H1 (cell line): ENCODE data around the gene KLHL5. TPM values are rescaled to one million over a fixed set of nuclear protein-coding genes. Genes with fewer than 3 reads are reported as not detected.

Experiments used
- CTCF ChIA-PET: fragments of 300-600 bp; sonication (Branson Sonifier 250); formaldehyde crosslinking; loops from one replicate; lab custom pipeline; 2021; ENCODE audit not compliant: partially characterized antibody; lab: Charles Lee
- POLR2A ChIA-PET: fragments of 300-600 bp; sonication (Branson Sonifier 250); formaldehyde crosslinking; loops from one replicate; lab custom pipeline; 2021; ENCODE audit warnings: inconsistent platforms; ENCODE audit not compliant: partially characterized antibody; lab: Charles Lee
- DNase-seq, 2 experiments: peaks; one replicate each; pipeline versions ENCODE4 v3.0.0 to v3.0.0-alpha.2; 2010 to 2022; ENCODE audit warnings: low spot score in 2 of 2, low read depth in 1 of 2, mixed read lengths in 1 of 2
- FAIRE-seq: peaks from 2 replicates; lab custom pipeline; 2011; peaks lifted over from hg19 to GRCh38; lab: Jason Lieb, UNC
- H2AFZ ChIP-seq: 2 replicates; pipeline ENCODE4 v1.8.1; 2012; ENCODE audit warnings: low read length, inconsistent platforms
- H2AK5ac ChIP-seq: 2 replicates; pipeline ENCODE4 v1.6.1; 2013; ENCODE audit warnings: low read depth, low read length
- H2BK120ac ChIP-seq: replicated peaks from 2 replicates; pipeline ENCODE3; 2013; ENCODE audit warnings: low read depth, low read length, inconsistent platforms
- H2BK12ac ChIP-seq: 2 replicates; pipeline ENCODE4 v1.6.1; 2013; ENCODE audit warnings: low read depth, low read length
- H2BK15ac ChIP-seq: 2 replicates; pipeline ENCODE4 v1.6.1; 2013; ENCODE audit warnings: low read length
- H2BK20ac ChIP-seq: 2 replicates; pipeline ENCODE4 v1.6.1; 2013; ENCODE audit warnings: low read length
- H2BK5ac ChIP-seq: 2 replicates; pipeline ENCODE4 v1.6.1; 2013; ENCODE audit warnings: low read depth, low read length
- H3K14ac ChIP-seq: 2 replicates; pipeline ENCODE4 v1.6.1; 2013; ENCODE audit warnings: inconsistent platforms; ENCODE audit not compliant: insufficient read length
- H3K18ac ChIP-seq: 2 replicates; pipeline ENCODE4 v1.6.1; 2013; ENCODE audit warnings: low read length; ENCODE audit errors: extremely low read depth
- H3K23ac ChIP-seq: 2 replicates; pipeline ENCODE4 v1.6.1; 2013; ENCODE audit warnings: inconsistent platforms; ENCODE audit not compliant: insufficient read length
- H3K23me2 ChIP-seq: 2 replicates; pipeline ENCODE4 v1.6.1; 2013; ENCODE audit warnings: low read depth, low read length
- H3K27ac ChIP-seq: 2 replicates; pipeline ENCODE4 v1.6.1; 2011; ENCODE audit warnings: low read depth, low read length, inconsistent platforms
- H3K27me3 ChIP-seq, 4 experiments: replicated peaks in 1 of 4; 1 replicate in 1 of 4; 2 replicates in 3 of 4; pipeline versions ENCODE4 v1.6.1 to v1.8.1; 2011 to 2013; ENCODE audit warnings: low read length in 3 of 4, mild to moderate bottlenecking in 3 of 4, inconsistent platforms in 2 of 4, mixed read lengths in 2 of 4, moderate library complexity in 1 of 4; ENCODE audit not compliant: control insufficient read depth in 3 of 4, insufficient read depth in 3 of 4; ENCODE audit errors: extremely low read depth in 1 of 4
- H3K36me3 ChIP-seq, 4 experiments: 2 replicates each; pipeline versions ENCODE4 v1.6.1 to v1.8.1; 2011 to 2013; ENCODE audit warnings: mild to moderate bottlenecking in 4 of 4, low read length in 3 of 4, moderate library complexity in 2 of 4, control low read depth in 1 of 4, inconsistent platforms in 1 of 4; ENCODE audit not compliant: insufficient read depth in 4 of 4, control insufficient read depth in 2 of 4
- H3K4ac ChIP-seq: replicated peaks from 2 replicates; pipeline ENCODE3; 2013; ENCODE audit warnings: low read length, low read depth, mixed read lengths, inconsistent platforms; ENCODE audit not compliant: insufficient read length
- H3K4me1 ChIP-seq, 4 experiments: replicated peaks in 1 of 4; 1 replicate in 1 of 4; 2 replicates in 3 of 4; pipeline versions ENCODE4 v1.6.1 to v1.8.1; 2011 to 2013; ENCODE audit warnings: low read length in 3 of 4, inconsistent platforms in 2 of 4, mixed read lengths in 1 of 4; ENCODE audit not compliant: insufficient read depth in 4 of 4, control insufficient read depth in 3 of 4
- H3K4me2 ChIP-seq, 2 experiments: 2 replicates each; pipeline versions ENCODE4 v1.6.1 to v1.8.1; 2011 to 2013; ENCODE audit warnings: low read depth in 2 of 2, low read length in 2 of 2, control low read depth in 1 of 2, inconsistent platforms in 1 of 2, mild to moderate bottlenecking in 1 of 2; ENCODE audit not compliant: insufficient read depth in 1 of 2
- H3K4me3 ChIP-seq, 4 experiments: fragments of 200-600, 300-600 bp in 1 of 4; sonication (generic), shearing (Covaris generic), sonication (Bioruptor Twin) in 1 of 4; 2 replicates each; pipeline versions ENCODE4 v1.5.1 to v1.8.1; 2011 to 2016; ENCODE audit warnings: low read length in 4 of 4, low read depth in 3 of 4, control low read depth in 2 of 4, inconsistent platforms in 2 of 4, mild to moderate bottlenecking in 2 of 4, mixed read lengths in 1 of 4, moderate library complexity in 1 of 4; ENCODE audit not compliant: insufficient read depth in 2 of 4; ENCODE audit errors: extremely low read depth in 1 of 4
- H3K56ac ChIP-seq: replicated peaks from 2 replicates; pipeline ENCODE3; 2013; ENCODE audit warnings: low read depth, mild to moderate bottlenecking, mixed read lengths, low read length, inconsistent platforms; ENCODE audit not compliant: insufficient read length
- H3K79me1 ChIP-seq: 2 replicates; pipeline ENCODE4 v1.6.1; 2013; ENCODE audit warnings: low read depth, low read length, control low read depth
- H3K79me2 ChIP-seq, 2 experiments: 2 replicates each; pipeline versions ENCODE4 v1.6.1 to v1.8.1; 2012 to 2013; ENCODE audit warnings: low read length in 2 of 2, mild to moderate bottlenecking in 2 of 2, inconsistent platforms in 1 of 2; ENCODE audit not compliant: insufficient read depth in 2 of 2, control insufficient read depth in 1 of 2
- H3K9ac ChIP-seq, 4 experiments: replicated peaks in 1 of 4; 1 replicate in 1 of 4; 2 replicates in 3 of 4; pipeline versions ENCODE4 v1.6.1 to v1.8.1; 2011 to 2013; ENCODE audit warnings: low read depth in 3 of 4, low read length in 3 of 4, control low read depth in 2 of 4, mild to moderate bottlenecking in 2 of 4, moderate library complexity in 2 of 4, inconsistent platforms in 1 of 4; ENCODE audit errors: extremely low read depth in 1 of 4
- H3K9me3 ChIP-seq, 2 experiments: 2 replicates each; pipeline versions ENCODE4 v1.6.1 to v1.8.1; 2012 to 2013; ENCODE audit warnings: mild to moderate bottlenecking in 2 of 2, moderate library complexity in 2 of 2, control low read depth in 1 of 2, inconsistent platforms in 1 of 2, low read depth in 1 of 2, low read length in 1 of 2, mixed read lengths in 1 of 2; ENCODE audit not compliant: insufficient read depth in 2 of 2
- H4K20me1 ChIP-seq, 2 experiments: replicated peaks in 1 of 2; 2 replicates each; pipeline versions ENCODE3 to v1.8.1; 2011 to 2013; ENCODE audit warnings: inconsistent platforms in 2 of 2, low read length in 2 of 2, mild to moderate bottlenecking in 1 of 2; ENCODE audit not compliant: insufficient read depth in 2 of 2, control insufficient read depth in 1 of 2
- H4K5ac ChIP-seq: 2 replicates; pipeline ENCODE4 v1.6.1; 2013; ENCODE audit warnings: low read length, low read depth, mixed read lengths, inconsistent platforms; ENCODE audit not compliant: insufficient read length
- H4K8ac ChIP-seq: 2 replicates; pipeline ENCODE4 v1.8.0; 2013; ENCODE audit warnings: mild to moderate bottlenecking, moderate library complexity, low read length, inconsistent platforms; ENCODE audit not compliant: insufficient read depth; ENCODE audit errors: extremely low read depth
- H4K91ac ChIP-seq: replicated peaks from 2 replicates; pipeline ENCODE3; 2013; ENCODE audit warnings: low read length, mixed read lengths, inconsistent platforms; ENCODE audit not compliant: insufficient read length
- ATF2 ChIP-seq: IDR thresholded peaks from 2 replicates; pipeline ENCODE4 v1.6.1; 2012; ENCODE audit warnings: low read length, inconsistent platforms
- CBX8 ChIP-seq: fragments of 300-800, 300-1000 bp; sonication (generic); IDR thresholded peaks from 2 replicates; pipeline ENCODE4 v1.7.1; 2016; ENCODE audit warnings: low read depth, low read length, borderline replicate concordance
- EZH2 ChIP-seq: fragments of 200-600 bp; sonication (generic); IDR thresholded peaks from 2 replicates; pipeline ENCODE4 v1.7.1; 2012; ENCODE audit warnings: low read depth, mild to moderate bottlenecking, moderate library complexity, low read length, inconsistent platforms; ENCODE audit not compliant: severe bottlenecking
- JUN ChIP-seq: IDR thresholded peaks from 2 replicates; pipeline ENCODE4 v1.6.1; 2011; ENCODE audit warnings: low read depth, mild to moderate bottlenecking, improper control_type of control experiment, low read length
- KDM5A ChIP-seq: fragments of 200-600 bp; IDR thresholded peaks from 2 replicates; pipeline ENCODE4 v1.7.1; 2012; ENCODE audit warnings: mild to moderate bottlenecking, low read length, inconsistent platforms, mixed read lengths
- PHF8 ChIP-seq: fragments of 200-600 bp; sonication (generic); conservative IDR thresholded peaks from 2 replicates; pipeline ENCODE4 v1.7.1; 2012; ENCODE audit warnings: low read depth, mild to moderate bottlenecking, inconsistent platforms, low read length, moderate library complexity
- RNF2 ChIP-seq: fragments of 200-900, 300-1000 bp; sonication (generic); IDR thresholded peaks from 2 replicates; pipeline ENCODE4 v1.7.1; 2016; ENCODE audit warnings: borderline replicate concordance, low read depth, mild to moderate bottlenecking, antibody characterized with exemption, low read length; ENCODE audit not compliant: poor library complexity, severe bottlenecking; ENCODE audit errors: missing control alignments
- SIN3A ChIP-seq, 2 experiments: IDR thresholded peaks in 1 of 2; conservative IDR thresholded peaks in 1 of 2; 2 replicates each; pipeline ENCODE4 v1.6.1; 2011 to 2012; ENCODE audit warnings: low read length in 2 of 2, improper control_type of control experiment in 1 of 2, low read depth in 1 of 2, mild to moderate bottlenecking in 1 of 2
- SP1 ChIP-seq: IDR thresholded peaks from 2 replicates; pipeline ENCODE4 v1.6.1; 2011; ENCODE audit warnings: low read depth, low read length
- TAF1 ChIP-seq: IDR thresholded peaks from 2 replicates; pipeline ENCODE4 v1.6.1; 2011; ENCODE audit warnings: mild to moderate bottlenecking, low read depth, low read length
- TBP ChIP-seq: IDR thresholded peaks from 2 replicates; pipeline ENCODE4 v1.6.1; 2011; ENCODE audit warnings: low read depth, low read length, improper control_type of control experiment
- TEAD4 ChIP-seq: IDR thresholded peaks from 2 replicates; pipeline ENCODE4 v1.6.1; 2012; ENCODE audit warnings: low read depth, low read length, inconsistent platforms, mixed read lengths
- WGBS, 2 experiments: shearing (Covaris generic) in 1 of 2; methylation state at CpG; one replicate each; pipeline versions ENCODE4 v1.1.6 to v1.1.7; 2013 to 2015; ENCODE audit warnings: low lambda C conversion rate in 2 of 2, mixed read lengths in 2 of 2, inconsistent platforms in 1 of 2, low coverage in 1 of 2, missing lambda C conversion rate in 1 of 2; ENCODE audit not compliant: insufficient replicate concordance in 2 of 2, insufficient coverage in 1 of 2, insufficient read length in 1 of 2; ENCODE audit errors: extremely low coverage in 1 of 2, missing lambda C conversion rate in 1 of 2; 5-methylcytosine and 5-hydroxymethylcytosine counted together
- polyA plus RNA-seq, 7 experiments: library from polyadenylated mRNA; depleted of rRNA in 3 of 7; stranded (reverse) in 5 of 7; unstranded in 2 of 7; fragments of >200 nt in 5 of 7; fragments of 200-250 nt in 2 of 7; gene quantifications; 1 replicate in 5 of 7; 2 replicates in 1 of 7; 4 replicates in 1 of 7; pipeline versions ENCODE4 v1.2.1 to v1.2.3, GENCODE V29; 2011 to 2013; ENCODE audit warnings: missing spikeins in 2 of 7, mixed read lengths in 2 of 7
- total RNA-seq: library from RNA; stranded (reverse); fragmentation: NEBNext Ultra II Directional; extraction: Animal tissue kit (Norgen Biotek cat#: 25700); gene quantifications from 2 replicates; pipeline ENCODE4 v1.2.1, GENCODE V29; 2021

The KLHL5 gene
- total and polyA plus RNA-seq, 2 of the 8 experiments (the other 6 are each of a cell fraction or from before 2014, with no cell fraction given): 13.0 to 23.6 TPM

GRCh38 chr4:39045827-39046221 is 16.2 kb upstream of the KLHL5 start:
- Histone ChIP-seq H2AFZ (no peak overlapping the region), H2BK5ac (no peak overlapping the region), H3K4me2 (peak overlapping the region; percentile 65 to 68), H3K9ac (no peak overlapping the region), H2BK12ac (no peak overlapping the region), H4K91ac (no peak overlapping the region), H3K23ac (no peak overlapping the region), H3K23me2 (peaks cover 5% of the 10 kb centered on the region; the same call in 1 of the 2 replicates), H3K4ac (no peak overlapping the region), H3K27ac (no peak overlapping the region), H4K20me1 (no peaks in the 10 kb centered on the region), H3K9me3 (no peaks in the 10 kb centered on the region), H3K36me3 (no peaks in the 10 kb centered on the region), H4K8ac (no peak overlapping the region), H3K27me3 (no peaks in the 10 kb centered on the region), H2BK120ac (no peak overlapping the region), H2BK15ac (no peak overlapping the region), H3K18ac (no peak overlapping the region), H3K4me3 (peak overlapping the region; percentile 62 to 95 (median 76); a peak in 7 of 8 replicates), H3K14ac (no peak overlapping the region), H3K56ac (no peak overlapping the region), H4K5ac (no peak overlapping the region), H2AK5ac (no peak overlapping the region), H2BK20ac (no peak overlapping the region), H3K79me2 (peaks cover 0 to 20% of the 10 kb centered on the region in 2 experiments; a peak in 2 of 4 replicates), H3K79me1 (no peaks in the 10 kb centered on the region), H3K4me1 (peaks cover 5 to 12% (median 8%) of the 10 kb centered on the region in 4 experiments; a peak in 6 of 7 replicates)
- POLR2A ChIA-PET: interaction anchor here (0.6 to 1.2 kb wide), 3 partner anchors 10 to 742 kb away, joined by 3 to 6 read pairs (median 5); no protein-coding TSS in a partner anchor
- FAIRE-seq: no peak
- CTCF ChIA-PET: interaction anchor here (0.6 to 2.4 kb wide), 2 partner anchors 10 to 109 kb away, joined by 3 to 7 read pairs; no protein-coding TSS in a partner anchor
- WGBS, 2 experiments: 44% methylated on average over 3 of the region's 3 CpGs; no CpG with 5 or more reads in 1 of the 2 experiments
- no peak for DNase-seq
- TF ChIP-seq TEAD4 (no peak), TBP (no peak), RNF2 (no peak), TAF1 (no peak), CBX8 (no peak), SP1 (no peak), KDM5A (no peak), ATF2 (no peak), SIN3A (conservative IDR thresholded peaks at IDR 0.05 in 1 of 2, IDR thresholded peaks at IDR 0.05 in 1 of 2; ENCODE audit: low read depth in 1 of 2, low read length in 2 of 2) (no peak), PHF8 (no peak), EZH2 (no peak), JUN (no peak)
